GM06990 (cell line): ENCODE data around the gene PTTG1IP.

Experiments used
- DNase-seq: peaks from one replicate; pipeline ENCODE4 v3.0.0-alpha.2; 2011; ENCODE audit not compliant: insufficient read length; ENCODE audit errors: extremely low read depth
- H3K27me3 ChIP-seq: replicated peaks from 2 replicates; pipeline ENCODE4 v1.6.0; 2011; ENCODE audit warnings: low read length; ENCODE audit not compliant: control insufficient read depth, insufficient read depth
- H3K36me3 ChIP-seq: 2 replicates; pipeline ENCODE4 v1.5.1; 2011; ENCODE audit warnings: low read length; ENCODE audit not compliant: control insufficient read depth, insufficient read depth
- H3K4me3 ChIP-seq: replicated peaks from 2 replicates; pipeline ENCODE4 v1.5.1; 2011; ENCODE audit warnings: low read depth, mild to moderate bottlenecking, control low read depth, low read length
- CTCF ChIP-seq: IDR thresholded peaks from 2 replicates; pipeline ENCODE4 v1.5.1; 2011; ENCODE audit warnings: low read length, control low read depth, mild to moderate bottlenecking, inconsistent platforms; ENCODE audit not compliant: insufficient read depth, poor library complexity, severe bottlenecking

The PTTG1IP gene

GRCh38 chr21:44831227-44831860 lies 42.1 kb downstream of the PTTG1IP start:
- H3K36me3 ChIP-seq, result no peaks in the 10 kb centered on the region

GRCh38 chr21:44829507-44830092 lies 43.9 kb downstream of the PTTG1IP start:
- H3K36me3 ChIP-seq, result no peaks in the 10 kb centered on the region
- H3K4me3 ChIP-seq, result no peak overlapping the region
- no peaks in the 10 kb centered on the region; the same call in 1 of the 2 replicates for H3K27me3 ChIP-seq
- DNase-seq, result no peak
- no peak for TF ChIP-seq CTCF

More at GRCh38 chr21:44831227-44831860, 42.1 kb downstream of the PTTG1IP start:
- no peak for DNase-seq
- Histone ChIP-seq H3K4me3 (no peak overlapping the region), H3K27me3 (no peaks in the 10 kb centered on the region; the same call in 1 of the 2 replicates)
- no peak for TF ChIP-seq CTCF

GRCh38 chr21:44828362-44829056 lies 45.0 kb downstream of the PTTG1IP start:
- no peaks in the 10 kb centered on the region for H3K36me3 ChIP-seq
- H3K4me3 ChIP-seq, result no peak overlapping the region
- no peaks in the 10 kb centered on the region for H3K27me3 ChIP-seq
- DNase-seq, result no peak
- no peak for TF ChIP-seq CTCF

- Histone ChIP-seq H3K4me3 (no peak overlapping the region), H3K36me3 (no peaks in the 10 kb centered on the region), H3K27me3 (no peaks in the 10 kb centered on the region)
- no peak for TF ChIP-seq CTCF
- DNase-seq, result no peak
Observed at GRCh38 chr21:44823179-44823660, 50.3 kb downstream of the PTTG1IP start.

- H3K4me3 ChIP-seq, result no peak overlapping the region
Observed at GRCh38 chr21:44822484-44823178, 50.9 kb downstream of the PTTG1IP start.

More at GRCh38 chr21:44822484-44823178, 50.9 kb downstream of the PTTG1IP start:
- DNase-seq, result no peak
- no peak for TF ChIP-seq CTCF
- no peaks in the 10 kb centered on the region for H3K36me3 ChIP-seq
- no peaks in the 10 kb centered on the region for H3K27me3 ChIP-seq
